ENCODE measurements around the gene CREBBP.
A peak's percentile ranks its signal among the peaks of the same experiment; 100 is the strongest.
"Not testable (repeated sequence)": the region's sequence is repeated elsewhere in the genome, so short reads cannot be mapped to it uniquely, and the experiment has no call there.

The CREBBP gene

GRCh38 chr16:3730161-3731125, 150.1 kb downstream of the CREBBP start:
- DNase-seq: no peak

DNA sequence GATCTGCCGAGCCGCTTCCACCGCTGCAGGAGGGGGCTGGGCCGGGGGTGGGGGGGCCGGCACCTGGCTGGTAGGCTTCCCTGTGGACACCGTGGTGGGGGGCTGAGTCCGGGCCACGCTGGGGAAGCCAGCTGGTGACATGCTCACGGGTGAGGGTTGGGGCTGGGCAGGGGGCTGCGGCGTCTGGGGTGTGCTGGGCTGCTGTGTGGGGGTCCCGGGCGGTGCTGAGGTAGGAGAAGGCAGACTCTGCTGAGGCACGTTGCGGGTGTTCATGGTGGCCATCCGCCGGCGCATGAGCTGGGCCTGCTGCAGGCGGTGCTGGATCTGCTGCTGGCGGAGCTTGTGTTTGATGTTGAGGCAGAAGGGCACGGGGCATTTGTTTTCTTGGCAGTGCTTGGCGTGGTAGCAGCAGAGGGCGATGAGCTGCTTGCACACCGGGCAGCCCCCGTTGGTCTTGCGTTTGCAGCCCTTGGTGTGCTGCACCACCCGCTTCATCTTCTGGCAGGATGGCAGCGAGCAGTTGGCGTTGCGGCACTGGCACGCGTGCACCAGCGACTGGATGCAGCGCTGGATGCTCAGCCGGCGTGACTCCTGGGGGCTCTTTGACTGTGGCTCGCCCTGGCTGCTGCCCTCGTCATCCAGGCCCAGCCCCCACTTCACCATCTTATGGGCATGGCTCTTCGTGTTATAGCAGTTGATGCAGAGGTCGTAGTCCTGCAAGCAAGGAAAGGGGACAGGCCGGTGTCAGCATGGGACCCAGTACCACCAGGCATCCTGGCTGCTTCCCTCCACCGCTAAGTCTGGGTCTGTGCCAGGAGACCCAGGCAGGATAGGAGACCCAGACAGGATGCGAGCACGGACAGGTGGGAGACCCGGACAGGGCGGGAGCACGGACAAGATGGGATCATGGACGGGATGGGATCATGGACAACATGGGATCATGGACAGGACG, 151.1 kb downstream of the CREBBP start:
- DNase-seq: no peak

- no peak for DNase-seq
These were observed 151.9 kb downstream of the CREBBP start for GRCh38 chr16:3728424-3729160.

- no peak for DNase-seq
These were observed 152.6 kb downstream of the CREBBP start for GRCh38 chr16:3727806-3728381.

DNA sequence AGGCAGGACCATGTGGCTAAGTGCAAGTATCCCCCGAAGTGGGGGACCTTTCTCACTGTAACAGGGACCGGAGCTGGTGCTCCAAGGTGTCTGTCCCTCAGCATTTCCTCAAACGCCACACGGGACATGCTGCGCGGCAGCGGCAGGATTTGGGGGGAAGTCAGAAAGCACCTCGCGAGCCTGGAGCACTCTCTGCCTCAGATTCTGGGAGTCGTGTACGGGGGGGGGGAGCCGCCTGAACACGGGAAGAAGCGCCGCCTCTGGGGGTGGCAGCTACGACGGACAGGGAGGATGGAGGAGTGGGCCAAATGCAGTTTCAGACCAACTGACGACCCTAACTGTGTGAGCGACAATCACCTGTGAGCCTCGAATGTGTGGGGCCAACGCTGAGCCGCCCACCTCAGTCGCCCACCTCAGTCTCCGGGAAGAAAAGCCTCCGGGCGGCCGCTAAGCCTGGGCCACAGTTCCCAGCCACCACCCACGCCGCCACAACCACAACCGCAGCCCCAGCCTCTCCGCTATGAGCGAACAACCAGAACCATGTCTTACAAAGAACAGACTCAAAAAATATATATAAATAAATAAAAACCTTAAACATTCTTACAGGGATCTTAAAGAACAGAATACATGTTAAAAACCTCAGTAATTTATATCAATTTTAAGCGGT, 154.4 kb downstream of the CREBBP start:
- DNase-seq: no peak

- no peak for DNase-seq
These were observed 155.2 kb downstream of the CREBBP start for GRCh38 chr16:3725276-3725675.

DNA sequence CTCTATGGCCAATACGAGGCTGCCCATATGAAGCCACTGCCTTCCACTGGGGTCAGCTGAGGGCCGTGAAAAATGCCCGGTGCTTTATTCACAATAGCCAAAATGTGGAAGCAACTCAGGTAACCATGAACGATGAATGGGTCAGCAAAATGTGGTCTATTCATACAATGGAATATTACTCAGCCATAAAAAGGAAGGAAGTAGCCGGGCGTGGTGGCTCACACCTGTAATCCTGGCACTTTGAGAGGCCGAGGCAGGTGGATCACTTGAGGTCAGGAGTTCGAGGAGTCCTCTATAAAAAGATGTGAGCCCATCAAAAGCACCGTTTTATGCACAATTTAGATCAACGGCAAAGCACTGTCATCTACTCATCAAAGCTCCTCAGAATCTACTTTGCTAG, 158.0 kb downstream of the CREBBP start:
- no peak for DNase-seq

GRCh38 chr16:3720418-3720817, 160.1 kb downstream of the CREBBP start:
- no peak for DNase-seq

DNA sequence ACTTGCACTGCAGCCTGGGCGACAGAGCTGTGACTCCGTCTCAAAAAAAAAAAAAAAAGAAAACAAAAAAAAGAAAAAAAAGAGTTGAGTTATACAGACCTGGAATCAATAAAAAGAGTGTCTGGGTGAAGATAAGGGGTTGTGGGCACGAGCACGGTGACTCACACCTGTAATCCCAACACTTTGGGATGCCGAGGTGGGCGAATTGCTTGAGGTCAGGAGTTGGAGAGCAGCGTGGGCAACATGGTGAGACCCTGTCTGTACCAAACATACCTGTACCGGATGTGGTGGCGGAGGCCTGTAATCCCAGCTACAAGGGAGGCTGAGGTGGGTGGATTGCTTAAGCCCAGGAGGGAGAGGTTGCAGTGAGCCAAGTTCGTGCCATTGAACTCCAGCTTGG, 161.9 kb downstream of the CREBBP start:
- no peak for DNase-seq

DNA sequence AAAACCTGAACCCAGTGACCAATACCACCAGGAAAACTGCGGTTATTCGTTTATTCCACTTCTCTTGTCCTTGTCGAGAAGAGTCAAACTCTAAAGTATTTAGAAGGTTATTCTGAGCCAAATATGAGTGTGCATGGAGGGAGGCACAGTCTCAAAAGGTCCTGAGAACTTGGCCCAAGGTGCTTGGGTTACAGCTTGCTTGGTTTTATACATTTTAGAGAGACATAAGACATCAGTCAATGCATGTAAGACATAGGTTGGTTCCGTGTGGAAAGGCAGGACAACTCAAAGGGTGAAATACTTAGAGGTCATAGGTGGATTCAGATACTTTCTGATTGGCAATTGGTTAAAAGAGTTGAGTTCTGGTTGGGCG, 162.5 kb downstream of the CREBBP start:
- no peak for DNase-seq

GRCh38 chr16:3717235-3718018, 163.1 kb downstream of the CREBBP start, which contains the start of gene TRAP1:
Gene TRAP1 (minus strand): TSS chr16:3717524. CDS start chr16:3717508, 16 bp downstream.
- peak; percentile 91 for DNase-seq

DNA sequence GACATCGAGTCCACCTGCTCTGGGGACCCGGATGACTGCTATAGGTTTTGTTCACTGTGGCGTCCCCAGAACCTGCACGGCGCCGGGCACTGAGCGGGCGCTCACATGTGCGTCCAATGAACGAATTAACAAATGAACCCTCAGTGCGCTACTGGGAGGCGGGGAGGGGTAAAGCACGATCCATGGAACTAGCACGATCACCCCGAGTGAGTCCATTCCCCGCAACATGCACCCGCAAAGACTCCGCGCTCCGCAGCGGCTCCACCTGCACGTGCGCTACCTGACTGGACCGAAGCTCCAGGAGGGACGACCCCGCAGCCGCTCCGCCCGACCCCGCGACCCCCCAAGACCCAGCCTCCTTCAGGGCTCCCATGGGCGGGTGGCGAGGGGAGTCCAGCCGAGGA, 163.7 kb downstream of the CREBBP start:
- DNase-seq: peak; percentile 47

DNA sequence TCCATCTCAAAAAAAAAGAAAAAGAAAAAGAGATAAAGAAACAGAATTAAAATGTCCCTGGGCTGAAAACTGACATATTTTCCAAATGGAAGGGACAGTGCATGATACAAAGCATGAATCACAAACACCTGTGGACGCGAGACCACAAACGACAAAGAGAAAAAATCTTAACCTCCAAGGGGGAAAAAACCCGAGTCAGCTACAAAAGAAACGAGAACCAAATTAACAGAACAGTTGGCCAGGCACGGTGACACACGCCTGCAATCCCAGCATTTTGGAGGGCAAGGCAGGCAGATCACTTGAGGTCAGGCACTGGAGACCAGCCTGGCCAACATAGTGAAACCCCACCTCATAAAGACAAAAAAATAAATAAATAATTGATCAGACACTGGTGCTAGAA, 165.1 kb downstream of the CREBBP start:
- no peak for DNase-seq

DNA sequence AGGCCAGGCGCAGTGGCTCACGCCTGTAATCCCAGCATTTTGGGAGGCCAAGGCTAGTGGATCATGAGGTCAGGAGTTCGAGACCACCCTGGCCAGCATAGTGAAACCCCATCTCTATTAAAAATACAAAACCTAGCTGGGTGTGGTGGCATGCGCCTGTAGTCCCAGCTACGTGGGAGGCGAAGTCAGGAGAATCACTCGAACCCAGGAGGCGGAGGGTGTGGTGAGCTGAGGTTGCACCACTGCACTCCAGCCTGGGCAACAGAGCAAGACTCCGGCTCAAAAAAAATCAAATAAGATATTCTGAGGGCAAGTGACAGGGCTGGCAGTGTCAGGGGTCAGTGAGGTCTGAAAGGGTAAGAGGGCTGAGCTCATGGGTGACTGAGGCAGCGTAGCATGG, 166.1 kb downstream of the CREBBP start:
- DNase-seq: not testable (repeated sequence)

GRCh38 chr16:3713587-3714242, 166.8 kb downstream of the CREBBP start:
- no peak for DNase-seq

- DNase-seq: no peak
These were observed 167.6 kb downstream of the CREBBP start for GRCh38 chr16:3712861-3713372.

- DNase-seq: no peak
These were observed 174.1 kb downstream of the CREBBP start for GRCh38 chr16:3706253-3707012.

GRCh38 chr16:3702082-3702481, 178.4 kb downstream of the CREBBP start:
- DNase-seq: no peak

GRCh38 chr16:3701531-3701930, 179.0 kb downstream of the CREBBP start:
- no peak for DNase-seq
